Gastrocnemius medialis (tissue), 4 donors: Measurements from ENCODE around the gene FRS3. TPM values are rescaled to one million over a fixed set of nuclear protein-coding genes. Genes with fewer than 3 reads are reported as not detected.

ENCODE experiments used
- ATAC-seq, 2 donors: fragments of 150-250 bp; one replicate each; pipeline ENCODE4 v1.9.1; 2016
- DNase-seq, 2 donors: peaks; one replicate each; pipeline ENCODE4 v3.0.0-alpha.2; 2019
- H3K27ac ChIP-seq, 4 donors: fragments of 200-600 bp; sonication (generic); 1 replicate in 1 of 4; 2 replicates in 3 of 4; pipeline ENCODE4 v1.5.1; 2016 to 2018; ENCODE audit warnings: mild to moderate bottlenecking in 2 of 4, moderate library complexity in 1 of 4
- H3K27me3 ChIP-seq, 3 donors: fragments of 200-600 bp; sonication (generic) in 2 of 3; 1 replicate in 1 of 3; 2 replicates in 2 of 3; pipeline versions ENCODE4 v1.5.1 to v1.6.0; 2016 to 2019; ENCODE audit warnings: mild to moderate bottlenecking in 1 of 3, moderate library complexity in 1 of 3
- H3K36me3 ChIP-seq, 2 donors: fragments of 200-600 bp; sonication (generic) in 1 of 2; one replicate each; pipeline ENCODE4 v1.5.1; 2017 to 2018
- H3K4me1 ChIP-seq, 2 donors: fragments of 200-600 bp; sonication (generic) in 1 of 2; one replicate each; pipeline ENCODE4 v1.5.1; 2016 to 2017; ENCODE audit warnings: mild to moderate bottlenecking in 2 of 2
- H3K4me3 ChIP-seq, 4 donors: fragments of 200-600 bp; sonication (generic) in 3 of 4; 1 replicate in 1 of 4; 2 replicates in 3 of 4; pipeline ENCODE4 v1.5.1; 2016 to 2019; ENCODE audit warnings: mild to moderate bottlenecking in 2 of 4
- H3K9me3 ChIP-seq, 3 donors: fragments of 200-600 bp; sonication (generic) in 2 of 3; 1 replicate in 1 of 3; 2 replicates in 2 of 3; pipeline ENCODE4 v1.5.1; 2016 to 2019
- POLR2A ChIP-seq, 2 donors: fragments of 450-650 bp; IDR thresholded peaks; one replicate each; pipeline ENCODE4 v1.6.1; 2017; ENCODE audit warnings: antibody characterized with exemption in 2 of 2, mild to moderate bottlenecking in 2 of 2, moderate library complexity in 2 of 2
- in situ Hi-C, 4 donors: fragments of 200-750 bp; cut with MboI; loops; one replicate each; pipeline versions ENCODE4 v1.15.0 to v1.8.0; 2017; ENCODE audit warnings: low sequenced_read_pairs in 4 of 4
- intact Hi-C: fragments of 100-400 bp; cut with DNase I; formaldehyde crosslinking; loops from one replicate; pipeline ENCODE4 v1.15.1; 2023; ENCODE audit warnings: low total_unique reads
- total RNA-seq, 4 donors: library from RNA; depleted of rRNA; stranded (reverse); fragments of >200 nt; gene quantifications; one replicate each; pipeline versions ENCODE4 v1.1.0 to v1.2.3, GENCODE V29; 2016
- TF ChIP-seq, protein P1 (sequence below), 5 experiments: fragments of 450-650 bp in 3 of 5; fragments of 200-600 bp in 2 of 5; sonication (generic) in 2 of 5; IDR thresholded peaks in 4 of 5; conservative IDR thresholded peaks in 1 of 5; 1 replicate in 4 of 5; 2 replicates in 1 of 5; pipeline ENCODE4 v1.5.1; 2016 to 2019; ENCODE audit warnings: antibody characterized with exemption in 5 of 5, mild to moderate bottlenecking in 3 of 5, moderate library complexity in 3 of 5

Gene FRS3
- total RNA-seq, 4 donors from 2014 or later: 2.9 to 6.9 (median 5.5) TPM

DNA sequence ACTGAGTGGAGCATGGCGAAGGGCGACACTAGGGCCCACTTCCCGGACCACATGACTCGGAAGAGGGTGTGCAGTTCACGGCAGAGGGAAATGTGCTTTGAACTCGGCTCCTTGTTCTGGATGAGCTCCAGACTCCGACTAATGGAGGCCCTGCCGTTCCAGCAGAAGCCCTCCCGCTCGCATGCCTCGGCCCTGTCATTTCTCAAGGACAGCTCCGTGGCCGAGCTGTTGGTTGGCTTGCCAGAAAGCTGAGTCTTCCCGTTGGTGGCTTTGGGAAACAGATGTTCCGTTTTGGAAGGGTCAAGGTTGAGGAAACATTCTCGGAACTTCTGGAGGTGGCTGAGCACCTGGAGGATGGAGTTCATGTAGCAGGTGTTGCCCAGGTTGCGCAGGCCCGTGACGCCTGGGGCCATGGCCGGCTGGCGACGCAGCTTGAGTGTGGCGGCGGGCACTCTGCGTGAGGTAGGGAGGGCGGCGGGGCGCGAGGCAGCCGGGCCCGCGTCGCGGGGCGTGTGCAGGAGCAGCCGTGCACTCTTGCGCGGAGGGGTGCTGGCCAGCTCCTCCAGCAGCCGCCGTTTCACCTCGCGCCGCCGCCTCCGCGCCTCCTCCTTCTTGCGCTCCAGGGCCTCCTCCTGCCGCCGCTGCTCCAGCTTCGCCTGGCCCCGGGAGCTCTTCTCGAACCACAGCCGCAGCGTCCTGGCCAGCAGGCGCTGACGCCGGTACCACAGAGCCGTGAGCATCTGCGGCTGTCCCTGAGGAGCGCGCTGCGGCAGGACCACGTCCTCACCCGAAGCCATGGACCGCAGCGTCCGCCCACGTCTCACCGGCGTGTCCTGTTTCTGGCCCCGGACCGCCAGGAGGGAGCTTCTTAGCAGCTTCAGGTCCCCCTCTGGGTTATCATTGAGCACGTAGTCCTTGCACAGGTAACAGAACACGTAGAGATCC lies 26.4 kb upstream of the FRS3 start:
- in situ Hi-C loops: no loop called here
- no peak overlapping the region for H3K4me3 ChIP-seq
- no peak overlapping the region for H3K27ac ChIP-seq
- no peaks in the 10 kb centered on the region for H3K4me1 ChIP-seq
- DNase-seq (no peak), ATAC-seq (no peak)
- H3K9me3 ChIP-seq: no peaks in the 10 kb centered on the region
- intact Hi-C loops: no loop called here
- TF ChIP-seq POLR2A (IDR thresholded peaks at IDR 0.05): no peak
- TF ChIP-seq, protein P1, sequence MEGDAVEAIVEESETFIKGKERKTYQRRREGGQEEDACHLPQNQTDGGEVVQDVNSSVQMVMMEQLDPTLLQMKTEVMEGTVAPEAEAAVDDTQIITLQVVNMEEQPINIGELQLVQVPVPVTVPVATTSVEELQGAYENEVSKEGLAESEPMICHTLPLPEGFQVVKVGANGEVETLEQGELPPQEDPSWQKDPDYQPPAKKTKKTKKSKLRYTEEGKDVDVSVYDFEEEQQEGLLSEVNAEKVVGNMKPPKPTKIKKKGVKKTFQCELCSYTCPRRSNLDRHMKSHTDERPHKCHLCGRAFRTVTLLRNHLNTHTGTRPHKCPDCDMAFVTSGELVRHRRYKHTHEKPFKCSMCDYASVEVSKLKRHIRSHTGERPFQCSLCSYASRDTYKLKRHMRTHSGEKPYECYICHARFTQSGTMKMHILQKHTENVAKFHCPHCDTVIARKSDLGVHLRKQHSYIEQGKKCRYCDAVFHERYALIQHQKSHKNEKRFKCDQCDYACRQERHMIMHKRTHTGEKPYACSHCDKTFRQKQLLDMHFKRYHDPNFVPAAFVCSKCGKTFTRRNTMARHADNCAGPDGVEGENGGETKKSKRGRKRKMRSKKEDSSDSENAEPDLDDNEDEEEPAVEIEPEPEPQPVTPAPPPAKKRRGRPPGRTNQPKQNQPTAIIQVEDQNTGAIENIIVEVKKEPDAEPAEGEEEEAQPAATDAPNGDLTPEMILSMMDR (IDR thresholded peaks at IDR 0.05 in 4 of 5, conservative IDR thresholded peaks at IDR 0.05 in 1 of 5): no peak
- no peaks in the 10 kb centered on the region for H3K36me3 ChIP-seq
- no peaks in the 10 kb centered on the region for H3K27me3 ChIP-seq

DNA sequence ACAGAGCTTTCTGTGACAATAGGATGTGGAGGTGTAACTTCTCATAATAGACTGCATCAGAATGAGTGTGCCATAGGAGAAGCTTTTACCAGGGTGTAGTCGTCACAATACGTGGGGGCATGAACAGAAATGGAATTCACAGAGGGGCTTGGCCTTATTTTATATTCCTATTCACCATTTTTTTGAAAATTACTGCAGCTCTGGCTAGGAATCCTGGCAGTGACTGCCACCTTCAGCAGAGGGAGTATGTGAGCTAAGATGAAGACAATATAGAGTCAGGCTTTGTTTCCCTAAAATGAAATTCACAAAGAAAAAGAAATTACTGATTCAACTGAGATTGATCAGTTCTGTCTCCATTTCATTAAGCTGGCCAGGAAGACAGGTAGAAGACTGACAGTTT lies 21.7 kb upstream of the FRS3 start:
- no peak for ATAC-seq
- H3K4me1 ChIP-seq: no peaks in the 10 kb centered on the region
- TF ChIP-seq, protein P1 (IDR thresholded peaks at IDR 0.05 in 4 of 5, conservative IDR thresholded peaks at IDR 0.05 in 1 of 5): no peak
- TF ChIP-seq POLR2A (IDR thresholded peaks at IDR 0.05): no peak
- no peak overlapping the region for H3K27ac ChIP-seq
- no peak for DNase-seq
- no peaks in the 10 kb centered on the region for H3K27me3 ChIP-seq
- H3K9me3 ChIP-seq: no peaks in the 10 kb centered on the region
- in situ Hi-C loops: no loop called here
- peaks cover 0 to 14% of the 10 kb centered on the region in 2 donors for H3K36me3 ChIP-seq
- intact Hi-C loops: no loop called here
- H3K4me3 ChIP-seq: no peak overlapping the region

DNA sequence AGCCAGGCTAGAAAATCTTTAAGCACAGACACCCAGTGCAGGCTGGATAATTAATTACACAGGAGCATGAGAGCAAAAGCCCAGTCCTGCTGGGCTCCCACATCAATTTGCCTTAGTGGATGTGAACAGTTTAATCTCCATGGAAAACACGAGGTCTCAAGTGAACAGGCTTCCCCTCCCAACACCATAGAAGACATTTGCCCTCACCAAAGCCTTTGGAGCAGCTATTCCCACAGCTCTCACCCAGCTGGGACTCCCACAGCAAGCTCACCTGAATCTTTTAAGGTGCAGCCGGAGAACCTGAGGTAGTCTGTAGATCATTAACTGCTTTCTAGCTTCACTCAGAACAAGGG lies 19.8 kb upstream of the FRS3 start:
- in situ Hi-C loops: loop anchor here in 2 of 4 donors (10.0 kb wide), 2 partner anchors 105 to 125 kb away; partner anchors contain the start of genes BYSL (in 1 of the 2) and MED20 (in 1 of the 2)
- no peaks in the 10 kb centered on the region for H3K27me3 ChIP-seq
- no peak overlapping the region for H3K4me3 ChIP-seq
- H3K36me3 ChIP-seq: peaks cover 0 to 23% of the 10 kb centered on the region in 2 donors
- no peak for DNase-seq
- H3K27ac ChIP-seq: no peak overlapping the region
- H3K9me3 ChIP-seq: no peaks in the 10 kb centered on the region
- TF ChIP-seq, protein P1 (IDR thresholded peaks at IDR 0.05 in 4 of 5, conservative IDR thresholded peaks at IDR 0.05 in 1 of 5): no peak
- no peak for TF ChIP-seq POLR2A (IDR thresholded peaks at IDR 0.05)
- ATAC-seq: no peak
- no peaks in the 10 kb centered on the region for H3K4me1 ChIP-seq
- intact Hi-C loops: no loop called here

DNA sequence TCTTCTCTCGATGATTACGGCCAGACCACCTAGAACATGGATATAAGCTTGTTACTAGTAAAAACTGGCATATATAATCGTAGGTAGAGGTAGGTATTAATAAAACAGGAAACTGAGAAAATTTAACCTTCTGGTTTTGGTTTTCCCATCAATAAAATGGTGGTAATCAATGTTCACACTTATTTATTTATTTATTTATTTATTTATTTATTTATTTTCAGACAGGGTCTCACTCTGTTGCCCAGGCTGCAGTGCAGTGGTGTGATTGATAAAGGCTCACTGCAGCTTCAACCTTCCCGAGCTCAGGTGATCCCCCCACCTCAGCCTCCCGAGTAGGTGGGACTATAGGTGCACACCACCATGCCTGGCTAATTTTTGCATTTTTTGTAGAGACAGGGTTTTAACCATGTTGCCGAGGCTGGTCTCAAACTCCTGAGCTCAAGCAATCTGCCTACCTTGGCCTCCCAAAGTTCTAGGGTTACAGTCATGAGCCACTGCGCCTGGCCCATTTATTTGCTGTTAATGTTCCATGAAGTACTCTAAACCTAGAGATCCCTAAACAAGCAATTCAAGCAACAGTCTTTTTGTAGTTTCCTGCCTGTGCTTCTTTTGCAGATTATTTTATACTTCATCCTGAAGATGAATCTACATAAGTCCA lies 19.3 kb upstream of the FRS3 start:
- Histone ChIP-seq H3K9me3 (no peaks in the 10 kb centered on the region), H3K36me3 (peaks cover 0 to 23% of the 10 kb centered on the region in 2 donors), H3K4me3 (no peak overlapping the region), H3K4me1 (no peaks in the 10 kb centered on the region), H3K27me3 (no peaks in the 10 kb centered on the region), H3K27ac (no peak overlapping the region)
- TF ChIP-seq, protein P1 (IDR thresholded peaks at IDR 0.05 in 4 of 5, conservative IDR thresholded peaks at IDR 0.05 in 1 of 5): no peak
- no peak for TF ChIP-seq POLR2A (IDR thresholded peaks at IDR 0.05)
- DNase-seq (no peak), ATAC-seq (no peak)
- in situ Hi-C loops (loop anchor here in 2 of 4 donors (10.0 kb wide), 2 partner anchors 106 to 126 kb away; partner anchors contain the start of genes BYSL (in 1 of the 2) and MED20 (in 1 of the 2)), intact Hi-C loops (no loop called here)
